CD4-positive, alpha-beta T cell treated with Interleukin-15 for 1 hour (primary cell): ENCODE results near the gene CD247.

Source experiments
- DNase-seq: peaks from one replicate; pipeline ENCODE4 v3.0.0-alpha.2; 2020

The CD247 gene

DNA sequence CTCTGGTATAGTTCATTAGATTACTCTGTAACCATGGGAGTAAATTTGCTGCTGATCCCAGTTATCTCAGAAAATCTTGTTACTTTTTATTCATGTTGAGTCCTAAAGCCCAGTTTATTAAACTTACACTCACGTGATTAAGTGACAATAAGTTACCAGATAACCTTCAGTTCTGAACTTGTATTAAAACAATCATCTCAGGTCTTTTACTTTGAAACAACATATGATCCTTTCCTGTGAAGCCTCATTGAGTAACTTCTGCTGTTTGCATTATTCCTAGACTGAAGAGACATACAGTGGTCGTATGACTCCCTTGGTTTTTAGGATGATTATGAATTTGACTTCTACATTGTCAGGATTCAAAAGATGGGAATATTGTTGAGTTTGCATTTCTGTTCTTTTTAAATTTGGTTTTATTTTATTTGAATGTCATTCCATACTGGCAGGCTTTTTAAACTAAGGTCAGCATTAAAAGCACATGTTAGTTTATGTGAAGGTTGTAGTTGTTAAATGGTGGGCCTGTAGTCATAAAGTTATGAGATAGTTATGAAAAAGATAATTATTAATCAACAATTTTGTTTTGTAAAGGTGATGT lies 117.9 kb downstream of the CD247 start:
- DNase-seq = no peak

DNA sequence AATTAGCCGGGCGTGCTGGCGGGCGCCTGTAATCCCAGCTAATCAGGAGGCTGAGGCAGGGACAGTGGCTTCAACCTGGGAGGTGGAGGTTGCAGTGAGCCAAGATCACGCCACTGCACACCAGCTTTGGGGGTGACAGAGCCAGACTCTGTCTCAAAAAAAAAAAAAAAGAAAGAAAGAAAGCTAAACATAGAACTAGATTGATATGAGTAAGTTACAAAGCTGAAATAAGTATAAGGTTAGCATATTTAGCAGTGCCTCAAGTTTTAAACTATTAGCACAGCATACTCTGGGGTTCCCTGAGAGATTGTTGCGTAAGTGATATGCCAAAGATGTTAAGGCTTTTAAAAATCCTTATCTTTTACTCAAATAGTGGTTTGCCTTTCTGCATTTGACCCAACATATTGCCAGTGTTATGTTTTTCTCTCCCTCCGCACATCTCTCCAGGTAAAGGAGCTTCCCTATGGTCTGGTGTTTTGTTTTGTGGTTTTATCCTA lies 126.1 kb downstream of the CD247 start:
- DNase-seq = no peak

DNA sequence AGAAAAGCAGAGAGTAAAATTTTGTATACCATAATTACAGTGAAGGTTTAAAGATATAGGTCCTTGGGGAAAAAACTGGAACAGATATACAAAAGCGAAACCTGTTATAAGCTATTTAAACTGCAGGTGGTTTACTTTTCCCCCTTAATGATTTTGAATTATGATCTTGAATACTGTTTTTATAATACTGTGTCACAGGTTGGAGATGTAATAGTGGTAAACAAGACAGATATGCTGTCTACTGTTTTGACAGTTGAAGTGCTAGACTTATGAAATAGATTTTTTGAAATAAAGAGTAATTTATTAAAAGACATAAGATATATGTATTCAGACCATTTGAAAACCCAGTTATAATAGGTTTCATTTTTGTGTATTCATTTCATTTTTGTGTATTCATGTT lies 129.4 kb downstream of the CD247 start:
- DNase-seq = no peak

DNA sequence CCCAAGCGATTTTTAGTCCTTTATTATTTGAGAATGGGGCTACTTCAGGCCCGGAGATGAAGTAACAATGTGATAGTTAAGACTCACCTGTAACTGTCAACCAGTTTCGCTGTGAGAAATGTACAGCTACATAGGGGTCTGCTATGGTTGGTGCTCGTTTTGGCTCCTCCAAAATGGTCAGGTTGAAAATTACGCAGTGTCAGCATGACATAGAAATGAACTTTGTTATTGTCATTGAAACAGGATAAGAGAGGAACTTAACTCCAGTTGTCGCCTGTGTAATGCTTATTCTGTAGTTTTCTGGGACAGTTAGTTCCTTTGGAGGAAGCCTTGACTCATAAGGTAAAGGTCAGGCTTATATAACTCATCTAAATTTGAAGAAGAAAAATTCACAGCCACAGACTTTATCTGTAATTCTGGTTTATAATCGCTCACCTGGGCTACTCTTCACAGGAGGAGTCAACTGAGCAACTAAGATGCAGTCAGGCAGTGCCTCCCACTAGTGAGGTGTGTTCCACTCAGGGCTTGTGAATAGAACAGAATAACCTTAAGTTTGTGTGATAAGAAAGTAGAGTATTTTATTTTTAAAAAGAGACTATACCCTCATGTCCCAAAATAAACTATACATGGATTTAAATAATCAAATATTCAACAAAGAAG lies 130.9 kb downstream of the CD247 start:
- no peak for DNase-seq
